HL-60/S4 treated with retinoic acid at 250 ng/mL for 4 days and 3 days (cell line): ENCODE results near the gene LSP1.
"Not testable (repeated sequence)": the region's sequence is repeated elsewhere in the genome, so short reads cannot be mapped to it uniquely, and the experiment has no call there.

ENCODE experiments used
- in situ Hi-C: fragments of 300-500 bp; cut with MboI; formaldehyde crosslinking; loops from 2 replicates; pipeline ENCODE4 v1.7.0; 2022; ENCODE audit warnings: low sequenced_read_pairs

The LSP1 gene

GRCh38 chr11:1862588-1863351, 9.9 kb downstream of the LSP1 start:
- in situ Hi-C loops: no loop called here

DNA sequence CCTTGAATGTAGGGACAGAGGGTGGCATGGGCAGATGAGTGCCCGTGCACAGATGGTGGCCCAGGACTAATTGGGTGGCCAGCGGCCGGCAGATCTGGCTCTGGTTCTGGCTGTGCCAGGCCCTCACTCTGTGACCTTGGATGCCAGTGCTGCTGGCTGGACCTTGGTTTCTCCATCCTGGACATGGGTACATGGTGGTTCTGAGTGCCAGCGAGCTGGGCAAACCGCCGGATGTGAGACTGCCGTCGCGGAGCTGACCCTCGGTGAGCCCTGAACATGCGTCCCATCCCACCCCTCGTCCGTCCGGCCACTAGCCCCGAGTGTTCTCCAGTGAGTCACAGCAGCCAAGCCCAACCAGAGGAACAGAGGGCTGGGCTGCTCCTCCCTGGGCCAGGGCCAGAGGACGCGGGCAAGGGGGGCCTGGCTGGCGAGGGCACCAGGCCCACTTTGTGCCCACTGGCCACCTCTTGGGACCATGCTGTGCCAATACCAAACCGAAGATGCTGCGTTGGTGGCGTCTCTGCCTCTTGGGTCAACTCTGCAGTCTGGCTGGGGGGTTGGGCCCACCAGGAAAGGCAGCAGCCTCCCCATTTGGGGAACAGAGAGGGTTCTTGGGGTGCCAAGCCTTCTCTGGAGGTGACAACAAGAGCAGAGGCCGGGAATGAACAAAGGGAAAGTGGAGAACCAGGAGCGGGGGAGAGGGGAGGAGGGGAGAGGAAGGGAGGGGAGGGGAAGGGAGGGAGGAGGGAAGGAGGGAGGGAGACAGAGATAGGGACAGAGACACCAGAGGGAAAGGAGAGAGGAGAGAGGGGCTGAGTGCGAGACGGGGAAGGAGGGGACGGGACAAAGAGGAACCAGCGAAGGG, 10.7 kb downstream of the LSP1 start:
- in situ Hi-C loops: no loop called here

DNA sequence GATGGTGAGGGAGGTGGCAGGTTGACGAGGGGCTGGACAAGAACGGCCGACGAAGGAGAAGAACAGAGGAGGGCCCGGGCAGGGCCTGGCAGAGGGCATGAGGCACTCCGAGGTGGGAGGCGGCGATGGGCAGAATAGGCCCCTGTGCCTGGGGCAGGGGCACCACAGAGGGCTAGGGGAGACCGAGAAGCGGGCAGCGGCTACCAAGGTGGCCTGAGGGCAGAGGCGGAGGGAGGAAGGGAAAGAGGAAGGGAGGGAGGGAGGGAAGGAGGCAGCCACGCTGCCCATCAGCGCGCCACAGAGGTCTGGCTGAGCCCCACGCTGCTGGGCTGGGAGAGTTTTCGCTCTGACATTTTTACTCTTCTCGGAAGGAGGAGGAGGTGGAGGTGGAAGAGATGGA, 11.3 kb downstream of the LSP1 start:
- in situ Hi-C loops: no loop called here

GRCh38 chr11:1864831-1865665, 12.2 kb downstream of the LSP1 start:
- in situ Hi-C loops: no loop called here

DNA sequence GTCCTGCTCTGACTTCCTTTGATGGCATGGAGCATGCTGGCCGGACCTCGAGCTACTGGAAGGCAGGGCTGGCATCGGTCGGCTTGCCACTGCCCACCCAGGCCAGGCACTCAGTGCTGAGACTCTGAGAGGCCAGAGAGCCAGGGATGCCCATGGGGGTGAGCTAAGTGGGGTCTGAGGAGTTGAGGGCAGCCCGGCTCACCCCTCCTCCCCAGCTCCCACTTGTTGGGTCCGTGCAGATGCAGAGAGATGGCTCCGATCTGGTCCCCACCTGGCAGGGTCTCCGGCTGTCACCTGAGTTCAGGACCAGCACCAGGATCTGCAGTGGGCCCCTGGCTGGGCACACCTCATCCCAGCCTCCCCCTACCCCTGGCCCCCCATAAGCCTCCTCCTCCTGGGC, 13.3 kb downstream of the LSP1 start:
- in situ Hi-C loops: no loop called here

DNA sequence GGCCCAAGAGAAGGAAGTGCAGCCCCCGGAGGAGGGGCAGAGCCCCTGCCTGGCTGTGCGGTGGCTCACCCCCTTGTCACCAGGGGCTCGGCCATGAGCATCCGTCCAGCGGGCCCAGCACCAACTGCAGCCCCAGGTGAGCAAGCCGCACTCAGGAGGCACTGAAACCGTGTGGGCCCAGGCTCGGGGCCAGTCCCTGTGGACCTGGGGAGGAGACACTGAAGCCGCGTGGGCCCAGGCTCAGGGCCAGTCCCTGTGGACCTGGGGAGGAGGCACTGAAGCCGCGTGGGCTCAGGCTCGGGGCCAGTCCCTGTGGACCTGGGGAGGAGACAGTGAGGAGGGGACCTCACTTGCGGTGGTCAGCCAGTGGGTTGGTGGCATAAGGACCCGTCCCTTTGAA, 13.9 kb downstream of the LSP1 start:
- in situ Hi-C loops: no loop called here

GRCh38 chr11:1867381-1867780, 14.5 kb downstream of the LSP1 start:
- in situ Hi-C loops: no loop called here

DNA sequence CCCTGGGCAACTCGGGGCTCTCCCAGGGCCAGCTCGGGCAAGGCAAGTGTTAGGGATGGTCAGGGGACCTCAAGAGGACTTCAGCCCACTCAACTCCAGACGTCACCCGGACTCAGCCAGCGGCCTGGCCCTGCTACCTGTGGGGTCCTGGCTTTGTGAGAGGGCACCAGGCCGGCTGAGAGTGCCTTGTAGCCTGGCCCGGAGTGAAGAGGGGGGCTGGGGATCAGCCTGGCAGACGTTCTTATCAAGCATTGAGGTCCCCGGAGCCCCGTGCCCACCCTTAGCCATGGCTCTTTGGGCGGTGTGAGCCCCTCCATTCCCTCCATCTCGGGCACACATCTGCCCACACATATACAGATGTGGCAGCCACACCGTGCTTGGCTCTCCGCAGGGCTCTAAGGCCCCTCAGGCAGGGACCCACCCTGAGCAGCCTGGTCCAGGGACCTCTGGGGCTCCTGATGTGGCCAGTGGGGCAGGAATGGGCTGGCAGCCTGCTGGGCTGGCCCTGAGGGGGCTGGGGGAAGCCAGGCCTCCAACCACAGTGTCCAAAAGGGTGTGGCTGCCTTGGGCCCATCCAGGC, 15.3 kb downstream of the LSP1 start:
- in situ Hi-C loops: no loop called here

- in situ Hi-C loops: no loop called here
Measured at GRCh38 chr11:1868636-1869291, 15.9 kb downstream of the LSP1 start.

DNA sequence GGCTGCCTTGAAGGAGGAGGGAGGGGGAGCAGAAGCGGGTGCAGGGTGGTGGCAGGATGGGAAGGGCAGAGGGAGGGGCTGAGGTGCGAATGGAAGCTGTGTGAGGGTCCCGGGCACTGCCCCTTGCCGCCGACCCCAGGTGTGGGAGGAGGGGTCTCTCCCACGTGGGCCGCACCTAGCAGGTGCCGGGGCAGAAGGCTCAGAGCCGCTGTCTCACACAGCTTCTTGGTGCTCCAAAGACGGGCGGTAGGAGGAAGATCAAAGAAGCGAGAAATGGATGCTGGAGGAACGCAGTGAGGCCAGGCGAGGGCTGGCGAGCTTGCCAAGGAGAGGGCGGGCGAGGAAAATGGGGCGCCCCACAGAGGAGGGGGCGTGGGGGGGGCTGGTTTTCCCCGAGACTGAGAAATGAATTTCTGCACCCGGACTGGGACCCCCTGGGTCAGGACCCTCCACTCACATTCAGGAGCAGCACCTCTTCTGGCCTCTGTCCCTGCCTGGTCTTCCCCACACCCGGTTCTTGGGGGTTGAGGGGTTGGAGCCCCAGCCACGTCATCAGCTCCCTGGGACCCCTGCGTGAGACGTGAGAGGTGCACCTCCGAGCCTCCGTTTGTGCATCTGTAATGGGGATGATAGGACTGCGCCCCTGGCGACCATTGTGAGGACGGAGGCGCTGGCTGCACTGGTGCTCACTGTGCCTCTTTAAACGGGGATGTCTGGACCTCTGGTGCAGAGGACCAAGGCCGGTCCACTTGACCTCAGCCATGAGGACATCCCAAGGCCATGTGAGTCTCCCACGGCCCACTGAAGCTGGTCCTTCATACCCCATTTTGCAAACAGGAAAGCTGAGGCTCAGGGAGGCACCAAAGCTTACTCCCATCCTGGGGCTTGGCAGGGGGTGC, 16.8 kb downstream of the LSP1 start:
- in situ Hi-C loops: no loop called here

GRCh38 chr11:1870326-1870696, 17.4 kb downstream of the LSP1 start:
- in situ Hi-C loops: no loop called here

DNA sequence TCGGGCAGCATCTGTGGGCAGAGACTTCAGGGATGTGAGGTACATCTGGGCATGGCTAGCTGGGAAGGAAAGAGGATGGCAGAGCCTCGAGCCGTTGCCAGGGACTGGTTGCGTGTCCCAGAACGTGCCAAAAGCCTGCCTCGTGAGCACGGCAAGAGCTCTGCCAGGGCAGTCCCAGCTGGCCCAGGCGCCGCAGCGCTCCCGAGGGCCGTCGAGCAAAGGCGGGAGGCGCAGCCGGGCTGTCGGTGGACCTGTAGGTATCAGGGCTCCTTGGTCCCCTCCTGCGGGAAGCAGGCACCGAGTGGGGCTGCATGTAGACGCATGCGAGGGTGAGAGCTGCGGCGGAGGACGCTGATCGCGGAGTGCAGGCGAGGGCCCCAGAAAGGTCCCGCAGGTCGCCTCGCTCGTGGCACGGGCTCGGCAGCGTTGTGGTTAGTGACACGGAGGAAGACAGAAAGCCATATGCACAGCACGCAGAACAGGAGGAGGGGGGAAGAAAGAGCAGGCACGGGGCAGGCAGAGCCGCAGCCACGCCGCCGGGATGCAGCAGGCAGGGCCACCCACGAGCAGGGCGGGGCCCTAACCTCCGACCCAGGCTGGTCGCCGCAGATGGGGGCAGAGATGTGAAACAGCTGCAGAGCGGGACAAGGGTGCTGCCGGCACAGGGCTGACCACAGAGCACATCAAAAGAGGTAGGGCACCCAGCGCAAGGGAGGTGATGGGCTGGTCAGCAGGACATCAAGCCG, 18.0 kb downstream of the LSP1 start:
- in situ Hi-C loops: no loop called here

DNA sequence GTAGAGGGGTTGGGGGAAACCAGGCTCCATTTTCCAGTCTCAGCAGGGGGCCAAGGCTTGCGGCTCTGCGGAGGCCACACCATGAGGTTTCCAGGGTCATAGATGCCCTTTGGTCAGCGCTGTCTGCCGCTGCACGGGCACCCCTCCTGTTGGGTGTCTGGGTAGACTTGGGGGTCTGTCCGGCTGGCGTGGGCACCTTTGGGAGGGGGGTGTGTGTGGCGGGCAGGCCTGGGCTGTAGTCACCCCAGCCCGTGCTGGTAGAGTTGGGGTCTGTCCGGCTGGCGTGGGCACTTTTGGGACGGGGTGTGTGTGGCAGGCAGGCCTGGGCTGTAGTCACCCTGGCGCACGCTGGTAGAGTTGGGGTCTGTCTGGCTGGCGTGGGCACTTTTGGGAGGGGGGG, 18.6 kb downstream of the LSP1 start:
- in situ Hi-C loops: no loop called here

DNA sequence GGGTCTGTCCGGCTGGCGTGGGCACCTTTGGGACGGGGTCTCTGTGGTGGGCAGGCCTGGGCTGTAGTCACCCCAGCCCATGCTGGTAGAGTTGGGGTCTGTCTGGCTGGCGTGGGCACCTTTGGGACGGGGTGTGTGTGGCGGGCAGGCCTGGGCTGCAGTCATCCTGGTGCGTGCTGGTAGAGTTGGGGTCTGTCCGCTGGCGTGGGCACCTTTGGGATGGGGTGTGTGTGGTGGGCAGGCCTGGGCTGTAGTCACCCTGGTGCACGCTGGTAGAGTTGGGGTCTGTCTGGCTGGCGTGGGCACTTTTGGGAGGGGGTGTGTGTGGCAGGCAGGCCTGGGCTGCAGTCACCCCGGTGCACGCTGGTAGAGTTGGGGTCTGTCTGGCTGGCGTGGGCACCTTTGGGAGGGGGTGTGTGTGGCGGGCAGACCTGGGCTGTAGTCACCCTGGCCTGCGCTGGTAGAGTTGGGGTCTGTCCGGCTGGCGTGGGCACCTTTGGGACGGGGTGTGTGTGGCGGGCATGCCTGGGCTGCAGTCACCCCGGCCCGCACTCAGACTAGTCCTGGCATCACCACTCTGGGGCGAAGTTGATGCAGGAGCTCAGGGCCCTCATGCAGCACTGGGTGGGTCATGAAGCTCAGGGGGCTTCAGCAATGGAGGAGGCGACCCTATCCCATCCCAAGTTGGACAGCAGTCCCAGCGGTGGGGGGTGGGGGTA, 19.5 kb downstream of the LSP1 start:
- in situ Hi-C loops: no loop called here

GRCh38 chr11:1873048-1873812, 20.3 kb downstream of the LSP1 start:
- in situ Hi-C loops: no loop called here

GRCh38 chr11:1873813-1874150, 20.9 kb downstream of the LSP1 start:
- in situ Hi-C loops: not testable (repeated sequence)

GRCh38 chr11:1874441-1875092, 21.7 kb downstream of the LSP1 start:
- in situ Hi-C loops: not testable (repeated sequence)
